Liver (tissue), 9 donors: ENCODE results near the gene GATA1. TPM values are rescaled to one million over a fixed set of nuclear protein-coding genes. Genes with fewer than 3 reads are reported as not detected.

Source experiments
- DNase-seq: peaks from one replicate; pipeline ENCODE4 v3.0.0-alpha.2; 2017; ENCODE audit warnings: low spot score
- H3K27ac ChIP-seq, 2 donors: one replicate each; pipeline ENCODE4 v1.7.0; 2013; ENCODE audit warnings: inconsistent platforms in 2 of 2, low read length in 2 of 2, control low read depth in 1 of 2, low read depth in 1 of 2, mild to moderate bottlenecking in 1 of 2
- H3K27me3 ChIP-seq, 4 donors: one replicate each; pipeline versions ENCODE4 v1.6.1 to v1.7.0; 2013; ENCODE audit warnings: low read length in 3 of 4, inconsistent platforms in 1 of 4, mild to moderate bottlenecking in 1 of 4, moderate library complexity in 1 of 4; ENCODE audit not compliant: control insufficient read depth in 4 of 4, insufficient read depth in 4 of 4
- H3K36me3 ChIP-seq, 4 donors: one replicate each; pipeline versions ENCODE4 v1.6.1 to v1.7.0; 2013; ENCODE audit warnings: low read length in 3 of 4, mild to moderate bottlenecking in 3 of 4, low read depth in 1 of 4, moderate library complexity in 1 of 4; ENCODE audit not compliant: control insufficient read depth in 4 of 4, insufficient read depth in 3 of 4
- H3K4me1 ChIP-seq, 4 donors: one replicate each; pipeline versions ENCODE4 v1.6.1 to v1.7.0; 2013; ENCODE audit warnings: low read length in 3 of 4, mild to moderate bottlenecking in 3 of 4, moderate library complexity in 1 of 4; ENCODE audit not compliant: control insufficient read depth in 4 of 4, insufficient read depth in 4 of 4
- H3K4me3 ChIP-seq, 3 donors: one replicate each; pipeline versions ENCODE4 v1.6.1 to v1.7.0; 2013; ENCODE audit warnings: low read length in 3 of 3, control low read depth in 1 of 3, low read depth in 1 of 3, mild to moderate bottlenecking in 1 of 3
- H3K9ac ChIP-seq, 2 donors: one replicate each; pipeline ENCODE4 v1.7.0; 2013; ENCODE audit warnings: low read length in 2 of 2, mild to moderate bottlenecking in 2 of 2, moderate library complexity in 2 of 2, control low read depth in 1 of 2, low read depth in 1 of 2
- H3K9me3 ChIP-seq, 4 donors: one replicate each; pipeline versions ENCODE4 v1.6.1 to v1.7.0; 2013; ENCODE audit warnings: low read length in 3 of 4; ENCODE audit not compliant: control insufficient read depth in 4 of 4
- ATF3 ChIP-seq: IDR thresholded peaks from 2 replicates; pipeline ENCODE4 v1.6.1; 2016; ENCODE audit warnings: antibody characterized with exemption
- CTCF ChIP-seq: fragments of 150-350 bp; IDR thresholded peaks from 2 replicates; pipeline ENCODE4 v1.5.1; 2017; ENCODE audit warnings: improper control_type of control experiment, low read depth, low read length; ENCODE audit not compliant: missing input control
- EGR1 ChIP-seq, 2 donors: IDR thresholded peaks; 2 replicates each; pipeline ENCODE4 v1.6.1; 2016 to 2018; ENCODE audit warnings: antibody characterized with exemption in 2 of 2, low read depth in 2 of 2
- FOXA1 ChIP-seq: IDR thresholded peaks from 2 replicates; pipeline ENCODE4 v1.6.1; 2016; ENCODE audit warnings: antibody characterized with exemption
- FOXA2 ChIP-seq: IDR thresholded peaks from 2 replicates; pipeline ENCODE4 v1.6.1; 2016; ENCODE audit warnings: antibody characterized with exemption
- GABPA ChIP-seq, 2 donors: IDR thresholded peaks in 1 of 2; conservative IDR thresholded peaks in 1 of 2; 2 replicates each; pipeline ENCODE4 v1.6.1; 2016; ENCODE audit warnings: antibody characterized with exemption in 2 of 2, mild to moderate bottlenecking in 1 of 2, moderate library complexity in 1 of 2
- HNF4A ChIP-seq, 2 donors: conservative IDR thresholded peaks; 2 replicates each; pipeline ENCODE4 v1.6.1; 2016; ENCODE audit warnings: antibody characterized with exemption in 2 of 2, mild to moderate bottlenecking in 2 of 2
- HNF4G ChIP-seq: IDR thresholded peaks from 2 replicates; pipeline ENCODE4 v1.6.1; 2016; ENCODE audit warnings: antibody characterized with exemption
- JUND ChIP-seq, 2 donors: IDR thresholded peaks; 2 replicates each; pipeline ENCODE4 v1.6.1; 2016; ENCODE audit warnings: antibody characterized with exemption in 2 of 2
- NR2F2 ChIP-seq: IDR thresholded peaks from 2 replicates; pipeline ENCODE4 v1.6.1; 2016; ENCODE audit warnings: antibody characterized with exemption
- RAD21 ChIP-seq, 2 donors: IDR thresholded peaks; 2 replicates each; pipeline ENCODE4 v1.6.1; 2016; ENCODE audit warnings: antibody characterized with exemption in 2 of 2, mild to moderate bottlenecking in 2 of 2
- REST ChIP-seq: IDR thresholded peaks from 2 replicates; pipeline ENCODE4 v1.6.1; 2016; ENCODE audit warnings: antibody characterized with exemption, mild to moderate bottlenecking
- RXRA ChIP-seq, 2 donors: IDR thresholded peaks; 2 replicates each; pipeline ENCODE4 v1.6.1; 2017 to 2018; ENCODE audit warnings: antibody characterized with exemption in 2 of 2, mild to moderate bottlenecking in 1 of 2
- SP1 ChIP-seq: IDR thresholded peaks from 2 replicates; pipeline ENCODE4 v1.6.1; 2018; ENCODE audit warnings: antibody characterized with exemption, mild to moderate bottlenecking
- TAF1 ChIP-seq: conservative IDR thresholded peaks from 2 replicates; pipeline ENCODE4 v1.6.1; 2016; ENCODE audit warnings: antibody characterized with exemption, mild to moderate bottlenecking
- YY1 ChIP-seq: IDR thresholded peaks from 2 replicates; pipeline ENCODE4 v1.6.1; 2016; ENCODE audit warnings: antibody characterized with exemption, mild to moderate bottlenecking
- ZBTB33 ChIP-seq: IDR thresholded peaks from 2 replicates; pipeline ENCODE4 v1.6.1; 2016; ENCODE audit warnings: antibody characterized with exemption
- WGBS: extraction: QIAGEN DNeasy Blood & Tissue Kit; methylation state at CpG from one replicate; pipeline ENCODE4 v1.1.7; 2013; 5-methylcytosine and 5-hydroxymethylcytosine counted together
- polyA plus RNA-seq, 2 donors: library from polyadenylated mRNA; stranded (reverse) in 1 of 2; unstranded in 1 of 2; fragments of 200-250 nt in 1 of 2; fragments of >200 nt in 1 of 2; fragmentation: Nextera tagmentation in 1 of 2; extraction: Ambion mirVana in 1 of 2; gene quantifications; one replicate each; pipeline versions ENCODE4 v1.2.1 to v1.2.3, GENCODE V29; 2013 to 2015
- total RNA-seq, 2 donors: library from RNA; depleted of rRNA; stranded (reverse); fragments of >200 nt; gene quantifications; one replicate each; pipeline ENCODE4 v1.2.3, GENCODE V29; 2014
- TF ChIP-seq, protein P1 (sequence below): IDR thresholded peaks from 2 replicates; pipeline ENCODE4 v1.6.1; 2016; ENCODE audit warnings: antibody characterized with exemption
- donor health status: healthy.
- donor health status: healthy.
- donor health status: healthy.
- donor health status: healthy.
- donor health status: healthy.

GATA1 gene
- total and polyA plus RNA-seq, 4 donors, result 0.05 to 39.9 TPM; not detected in 2

GRCh38 chrX:48751343-48751742 lies 35.0 kb upstream of the GATA1 start:
- H3K27ac ChIP-seq, result no peak overlapping the region
- H3K27me3 ChIP-seq, result no peaks in the 10 kb centered on the region
- H3K36me3 ChIP-seq, result no peaks in the 10 kb centered on the region
- WGBS, result 86% methylated on average over 3 of the region's 3 CpGs
- no peak for TF ChIP-seq JUND (IDR thresholded peaks at IDR 0.05)
- TF ChIP-seq TAF1, result no peak
- no peak for TF ChIP-seq HNF4A (conservative IDR thresholded peaks at IDR 0.05)
- TF ChIP-seq RAD21 (IDR thresholded peaks at IDR 0.05), result no peak
- TF ChIP-seq SP1, result no peak
- TF ChIP-seq CTCF, result no peak
- no peak for TF ChIP-seq HNF4G
- no peak for TF ChIP-seq FOXA2
- TF ChIP-seq GABPA (IDR thresholded peaks at IDR 0.05 in 1 of 2, conservative IDR thresholded peaks at IDR 0.05 in 1 of 2), result no peak
- TF ChIP-seq NR2F2, result no peak
- no peaks in the 10 kb centered on the region for H3K4me1 ChIP-seq
- H3K9ac ChIP-seq, result no peak overlapping the region
- no peak overlapping the region for H3K4me3 ChIP-seq
- no peaks in the 10 kb centered on the region for H3K9me3 ChIP-seq
- no peak for DNase-seq

GRCh38 chrX:48752498-48752897 lies 33.9 kb upstream of the GATA1 start:
- Histone ChIP-seq H3K9ac (no peak overlapping the region), H3K27ac (no peak overlapping the region), H3K4me1 (no peaks in the 10 kb centered on the region), H3K36me3 (no peaks in the 10 kb centered on the region), H3K27me3 (no peaks in the 10 kb centered on the region), H3K9me3 (no peaks in the 10 kb centered on the region), H3K4me3 (no peak overlapping the region)
- no peak for DNase-seq
- WGBS, result 51% methylated on average over 7 of the region's 7 CpGs
- TF ChIP-seq SP1 (no peak), RXRA (IDR thresholded peaks at IDR 0.05) (no peak), FOXA1 (no peak), TAF1 (no peak), HNF4A (conservative IDR thresholded peaks at IDR 0.05) (no peak), RAD21 (IDR thresholded peaks at IDR 0.05) (no peak), JUND (IDR thresholded peaks at IDR 0.05) (no peak), GABPA (IDR thresholded peaks at IDR 0.05 in 1 of 2, conservative IDR thresholded peaks at IDR 0.05 in 1 of 2) (no peak), EGR1 (IDR thresholded peaks at IDR 0.05; ENCODE audit: low read depth in 2 of 2) (no peak), YY1 (no peak), FOXA2 (no peak), ZBTB33 (no peak), REST (no peak), ATF3 (no peak), NR2F2 (no peak), CTCF (no peak), HNF4G (no peak)
- TF ChIP-seq, protein P1, sequence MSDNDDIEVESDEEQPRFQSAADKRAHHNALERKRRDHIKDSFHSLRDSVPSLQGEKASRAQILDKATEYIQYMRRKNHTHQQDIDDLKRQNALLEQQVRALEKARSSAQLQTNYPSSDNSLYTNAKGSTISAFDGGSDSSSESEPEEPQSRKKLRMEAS, result no peak
